Adrenal gland (tissue), 5 donors: ENCODE data around the gene DDX47.

Experiments used
- CTCF ChIP-seq, 6 experiments: fragments of 450-650 bp in 4 of 6; fragments of 200-600 bp in 2 of 6; sonication (generic) in 1 of 6; IDR thresholded peaks; 1 replicate in 5 of 6; 2 replicates in 1 of 6; pipeline versions ENCODE4 v1.5.1 to v1.8.0; 2016 to 2021; ENCODE audit warnings: antibody characterized with exemption in 6 of 6, mild to moderate bottlenecking in 2 of 6, moderate library complexity in 1 of 6
- POLR2A ChIP-seq, 2 donors: fragments of 450-650 bp; IDR thresholded peaks; one replicate each; pipeline ENCODE4 v1.6.1; 2017; ENCODE audit warnings: antibody characterized with exemption in 2 of 2, mild to moderate bottlenecking in 2 of 2, moderate library complexity in 1 of 2
- donor health status: DM: no; HTN: no; CAD: no.

GRCh38 chr12:12806784-12807516 lies 6.2 kb upstream of the DDX47 start:
- TF ChIP-seq CTCF (IDR thresholded peaks at IDR 0.05) (no peak), POLR2A (IDR thresholded peaks at IDR 0.05) (no peak)
